ENCODE data around the gene KLK11. TPM values are rescaled to one million over a fixed set of nuclear protein-coding genes. Genes with fewer than 3 reads are reported as not detected.

The KLK11 gene
- not detected for total RNA-seq (ENCODE audit: unreplicated experiment)
- long read RNA-seq: 0 reads

GRCh38 chr19:51026554-51026831 lies at the start of gene KLK11:
Gene KLK11 (minus strand): TSS chr19:51026616. CDS start chr19:51025631, 985 bp downstream.
- Mint-ChIP-seq H3K36me3 (ENCODE audit: low read depth, unreplicated experiment) (no peaks in the 10 kb centered on the region), H3K9me3 (ENCODE audit: unreplicated experiment) (no peaks in the 10 kb centered on the region), H3K4me1 (ENCODE audit: unreplicated experiment) (peaks cover 2% of the 10 kb centered on the region), H3K27ac (ENCODE audit: unreplicated experiment) (peak within 1 kb of the TSS; percentile 19), H3K4me3 (ENCODE audit: unreplicated experiment) (peak within 1 kb of the TSS; percentile 34), H3K27me3 (ENCODE audit: unreplicated experiment) (peaks cover 8% of the 10 kb centered on the region)
- DNase-seq (ENCODE audit: low spot score): no peak
- no peak for TF ChIP-seq CTCF (IDR thresholded peaks at IDR 0.05; ENCODE audit: unreplicated experiment)

GRCh38 chr19:51075998-51076397 lies 49.6 kb upstream of the KLK11 start:
- Mint-ChIP-seq H3K4me3 (ENCODE audit: unreplicated experiment) (no peak overlapping the region), H3K27ac (ENCODE audit: unreplicated experiment) (no peak overlapping the region), H3K36me3 (ENCODE audit: low read depth, unreplicated experiment) (no peaks in the 10 kb centered on the region), H3K4me1 (ENCODE audit: unreplicated experiment) (no peaks in the 10 kb centered on the region), H3K27me3 (ENCODE audit: unreplicated experiment) (peaks cover 3% of the 10 kb centered on the region), H3K9me3 (ENCODE audit: unreplicated experiment) (no peaks in the 10 kb centered on the region)
- TF ChIP-seq CTCF (IDR thresholded peaks at IDR 0.05; ENCODE audit: unreplicated experiment): no peak
- DNase-seq (ENCODE audit: low spot score): no peak

- TF ChIP-seq CTCF (IDR thresholded peaks at IDR 0.05; ENCODE audit: unreplicated experiment): no peak
- Mint-ChIP-seq H3K27me3 (ENCODE audit: unreplicated experiment) (peaks cover 3% of the 10 kb centered on the region), H3K4me1 (ENCODE audit: unreplicated experiment) (peaks cover under 1% of the 10 kb centered on the region), H3K36me3 (ENCODE audit: low read depth, unreplicated experiment) (no peaks in the 10 kb centered on the region), H3K27ac (ENCODE audit: unreplicated experiment) (no peak overlapping the region), H3K4me3 (ENCODE audit: unreplicated experiment) (no peak overlapping the region), H3K9me3 (ENCODE audit: unreplicated experiment) (no peaks in the 10 kb centered on the region)
- no peak for DNase-seq (ENCODE audit: low spot score)
Observed at GRCh38 chr19:51071095-51071405, 44.6 kb upstream of the KLK11 start.

- no peak for TF ChIP-seq CTCF (IDR thresholded peaks at IDR 0.05; ENCODE audit: unreplicated experiment)
- DNase-seq (ENCODE audit: low spot score): no peak
- no peak overlapping the region for H3K4me3 Mint-ChIP-seq (ENCODE audit: unreplicated experiment)
- H3K36me3 Mint-ChIP-seq (ENCODE audit: low read depth, unreplicated experiment): no peaks in the 10 kb centered on the region
- H3K4me1 Mint-ChIP-seq (ENCODE audit: unreplicated experiment): peaks cover 3% of the 10 kb centered on the region
- no peak overlapping the region for H3K27ac Mint-ChIP-seq (ENCODE audit: unreplicated experiment)
- no peaks in the 10 kb centered on the region for H3K9me3 Mint-ChIP-seq (ENCODE audit: unreplicated experiment)
- H3K27me3 Mint-ChIP-seq (ENCODE audit: unreplicated experiment): peaks cover 3% of the 10 kb centered on the region
Observed at GRCh38 chr19:51070334-51071094, 44.1 kb upstream of the KLK11 start.

GRCh38 chr19:51066393-51067186 lies 40.2 kb upstream of the KLK11 start:
- no peak for DNase-seq (ENCODE audit: low spot score)
- H3K27me3 Mint-ChIP-seq (ENCODE audit: unreplicated experiment): peaks cover 5% of the 10 kb centered on the region
- no peaks in the 10 kb centered on the region for H3K36me3 Mint-ChIP-seq (ENCODE audit: low read depth, unreplicated experiment)
- no peak overlapping the region for H3K27ac Mint-ChIP-seq (ENCODE audit: unreplicated experiment)
- no peak for TF ChIP-seq CTCF (IDR thresholded peaks at IDR 0.05; ENCODE audit: unreplicated experiment)
- H3K9me3 Mint-ChIP-seq (ENCODE audit: unreplicated experiment): no peaks in the 10 kb centered on the region
- H3K4me3 Mint-ChIP-seq (ENCODE audit: unreplicated experiment): no peak overlapping the region
- H3K4me1 Mint-ChIP-seq (ENCODE audit: unreplicated experiment): peaks cover 3% of the 10 kb centered on the region
